Panc1 (cell line): ENCODE results near the gene THRB.

ENCODE experiments used
- POLR2AphosphoS5 ChIP-seq: IDR thresholded peaks from 2 replicates; pipeline ENCODE4 v1.6.1; 2012; ENCODE audit warnings: mild to moderate bottlenecking, low read depth, low read length, moderate library complexity
- TF ChIP-seq, protein P1 (sequence below): fragments of 450-650 bp; IDR thresholded peaks from 2 replicates; pipeline ENCODE4 v1.5.1; 2017; ENCODE audit warnings: mild to moderate bottlenecking
- TF ChIP-seq, protein P2 (sequence below), 2 experiments: IDR thresholded peaks; 2 replicates each; pipeline ENCODE4 v1.6.1; 2011 to 2012; ENCODE audit warnings: low read depth in 2 of 2, control low read depth in 1 of 2, low read length in 1 of 2, mild to moderate bottlenecking in 1 of 2, moderate library complexity in 1 of 2; ENCODE audit not compliant: insufficient read depth in 1 of 2

DNA sequence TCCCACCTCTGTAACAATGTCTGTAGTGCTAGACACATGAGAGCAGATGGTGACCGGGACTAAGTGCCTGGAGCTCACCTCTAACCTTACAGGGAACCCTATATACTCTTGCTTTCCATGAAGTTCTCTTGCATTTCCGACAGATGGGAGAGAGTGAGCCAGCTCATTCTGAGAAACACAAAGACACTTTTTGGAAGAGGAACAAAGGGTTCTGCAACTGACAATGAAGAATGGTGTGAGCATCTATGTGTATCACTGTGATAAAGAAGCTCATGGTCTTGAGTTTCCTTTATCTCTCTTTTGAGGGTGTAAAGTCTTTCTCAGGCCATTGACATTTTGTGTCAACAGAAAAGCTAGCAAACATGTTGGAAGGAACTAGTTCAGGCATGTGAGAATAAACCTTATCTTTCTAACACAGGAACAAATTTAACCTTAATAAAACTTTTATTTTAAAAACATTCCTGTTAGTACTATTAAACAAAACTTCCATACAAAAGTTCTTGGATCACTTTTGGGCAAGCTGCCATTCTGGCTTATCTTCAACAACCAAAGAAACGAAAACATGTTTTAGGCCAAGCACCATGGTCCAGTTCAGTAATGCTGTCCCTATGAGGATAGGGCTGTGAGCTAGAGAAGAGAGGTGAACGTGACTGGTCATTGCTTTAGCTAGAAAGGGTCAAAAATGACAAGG is 142.7 kb downstream of the THRB start:
- TF ChIP-seq, protein P1, sequence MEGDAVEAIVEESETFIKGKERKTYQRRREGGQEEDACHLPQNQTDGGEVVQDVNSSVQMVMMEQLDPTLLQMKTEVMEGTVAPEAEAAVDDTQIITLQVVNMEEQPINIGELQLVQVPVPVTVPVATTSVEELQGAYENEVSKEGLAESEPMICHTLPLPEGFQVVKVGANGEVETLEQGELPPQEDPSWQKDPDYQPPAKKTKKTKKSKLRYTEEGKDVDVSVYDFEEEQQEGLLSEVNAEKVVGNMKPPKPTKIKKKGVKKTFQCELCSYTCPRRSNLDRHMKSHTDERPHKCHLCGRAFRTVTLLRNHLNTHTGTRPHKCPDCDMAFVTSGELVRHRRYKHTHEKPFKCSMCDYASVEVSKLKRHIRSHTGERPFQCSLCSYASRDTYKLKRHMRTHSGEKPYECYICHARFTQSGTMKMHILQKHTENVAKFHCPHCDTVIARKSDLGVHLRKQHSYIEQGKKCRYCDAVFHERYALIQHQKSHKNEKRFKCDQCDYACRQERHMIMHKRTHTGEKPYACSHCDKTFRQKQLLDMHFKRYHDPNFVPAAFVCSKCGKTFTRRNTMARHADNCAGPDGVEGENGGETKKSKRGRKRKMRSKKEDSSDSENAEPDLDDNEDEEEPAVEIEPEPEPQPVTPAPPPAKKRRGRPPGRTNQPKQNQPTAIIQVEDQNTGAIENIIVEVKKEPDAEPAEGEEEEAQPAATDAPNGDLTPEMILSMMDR: no peak
- TF ChIP-seq, protein P2, sequence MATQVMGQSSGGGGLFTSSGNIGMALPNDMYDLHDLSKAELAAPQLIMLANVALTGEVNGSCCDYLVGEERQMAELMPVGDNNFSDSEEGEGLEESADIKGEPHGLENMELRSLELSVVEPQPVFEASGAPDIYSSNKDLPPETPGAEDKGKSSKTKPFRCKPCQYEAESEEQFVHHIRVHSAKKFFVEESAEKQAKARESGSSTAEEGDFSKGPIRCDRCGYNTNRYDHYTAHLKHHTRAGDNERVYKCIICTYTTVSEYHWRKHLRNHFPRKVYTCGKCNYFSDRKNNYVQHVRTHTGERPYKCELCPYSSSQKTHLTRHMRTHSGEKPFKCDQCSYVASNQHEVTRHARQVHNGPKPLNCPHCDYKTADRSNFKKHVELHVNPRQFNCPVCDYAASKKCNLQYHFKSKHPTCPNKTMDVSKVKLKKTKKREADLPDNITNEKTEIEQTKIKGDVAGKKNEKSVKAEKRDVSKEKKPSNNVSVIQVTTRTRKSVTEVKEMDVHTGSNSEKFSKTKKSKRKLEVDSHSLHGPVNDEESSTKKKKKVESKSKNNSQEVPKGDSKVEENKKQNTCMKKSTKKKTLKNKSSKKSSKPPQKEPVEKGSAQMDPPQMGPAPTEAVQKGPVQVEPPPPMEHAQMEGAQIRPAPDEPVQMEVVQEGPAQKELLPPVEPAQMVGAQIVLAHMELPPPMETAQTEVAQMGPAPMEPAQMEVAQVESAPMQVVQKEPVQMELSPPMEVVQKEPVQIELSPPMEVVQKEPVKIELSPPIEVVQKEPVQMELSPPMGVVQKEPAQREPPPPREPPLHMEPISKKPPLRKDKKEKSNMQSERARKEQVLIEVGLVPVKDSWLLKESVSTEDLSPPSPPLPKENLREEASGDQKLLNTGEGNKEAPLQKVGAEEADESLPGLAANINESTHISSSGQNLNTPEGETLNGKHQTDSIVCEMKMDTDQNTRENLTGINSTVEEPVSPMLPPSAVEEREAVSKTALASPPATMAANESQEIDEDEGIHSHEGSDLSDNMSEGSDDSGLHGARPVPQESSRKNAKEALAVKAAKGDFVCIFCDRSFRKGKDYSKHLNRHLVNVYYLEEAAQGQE (IDR thresholded peaks at IDR 0.05; ENCODE audit: insufficient read depth in 1 of 2, low read depth in 2 of 2, low read length in 1 of 2): no peak
- TF ChIP-seq POLR2AphosphoS5: no peak
